G401.6 (cell line): Measurements from ENCODE around the gene FZD10.

Source experiments
- FAIRE-seq: peaks from 2 replicates; lab custom pipeline; 2012; peaks lifted over from hg19 to GRCh38; lab: Jason Lieb, UNC

The FZD10 gene

GRCh38 chr12:130132831-130133511 is 29.3 kb upstream of the FZD10 start:
- no peak for FAIRE-seq

- no peak for FAIRE-seq
Observed at GRCh38 chr12:130133851-130134562, 28.3 kb upstream of the FZD10 start.

- FAIRE-seq, result no peak
Observed at GRCh38 chr12:130134563-130134915, 27.7 kb upstream of the FZD10 start.

DNA sequence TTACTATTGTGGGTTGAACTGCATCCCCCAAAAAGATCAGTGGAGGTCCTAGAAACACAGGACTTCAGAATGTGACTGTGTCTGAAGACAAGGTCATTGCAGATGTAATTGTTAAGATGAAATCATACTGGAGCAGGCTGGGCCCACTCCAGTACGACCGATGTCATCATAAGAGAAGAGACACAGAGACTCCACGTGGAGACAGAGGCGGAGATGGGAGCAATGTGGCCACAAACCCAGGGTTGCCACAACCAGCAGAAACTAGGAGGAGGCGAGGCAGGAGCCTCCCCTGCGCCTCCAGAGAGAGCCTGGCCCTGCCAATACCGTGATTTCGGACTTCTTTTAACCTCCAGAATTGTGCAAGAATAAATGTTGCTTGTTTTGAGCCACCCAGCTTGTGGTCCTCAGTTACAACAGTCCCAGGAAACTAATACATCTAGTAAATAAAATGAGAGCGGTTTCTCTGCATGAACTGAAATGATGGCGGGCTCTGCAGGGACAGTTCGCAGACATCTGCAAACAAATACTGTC is 25.7 kb upstream of the FZD10 start:
- FAIRE-seq, result no peak

DNA sequence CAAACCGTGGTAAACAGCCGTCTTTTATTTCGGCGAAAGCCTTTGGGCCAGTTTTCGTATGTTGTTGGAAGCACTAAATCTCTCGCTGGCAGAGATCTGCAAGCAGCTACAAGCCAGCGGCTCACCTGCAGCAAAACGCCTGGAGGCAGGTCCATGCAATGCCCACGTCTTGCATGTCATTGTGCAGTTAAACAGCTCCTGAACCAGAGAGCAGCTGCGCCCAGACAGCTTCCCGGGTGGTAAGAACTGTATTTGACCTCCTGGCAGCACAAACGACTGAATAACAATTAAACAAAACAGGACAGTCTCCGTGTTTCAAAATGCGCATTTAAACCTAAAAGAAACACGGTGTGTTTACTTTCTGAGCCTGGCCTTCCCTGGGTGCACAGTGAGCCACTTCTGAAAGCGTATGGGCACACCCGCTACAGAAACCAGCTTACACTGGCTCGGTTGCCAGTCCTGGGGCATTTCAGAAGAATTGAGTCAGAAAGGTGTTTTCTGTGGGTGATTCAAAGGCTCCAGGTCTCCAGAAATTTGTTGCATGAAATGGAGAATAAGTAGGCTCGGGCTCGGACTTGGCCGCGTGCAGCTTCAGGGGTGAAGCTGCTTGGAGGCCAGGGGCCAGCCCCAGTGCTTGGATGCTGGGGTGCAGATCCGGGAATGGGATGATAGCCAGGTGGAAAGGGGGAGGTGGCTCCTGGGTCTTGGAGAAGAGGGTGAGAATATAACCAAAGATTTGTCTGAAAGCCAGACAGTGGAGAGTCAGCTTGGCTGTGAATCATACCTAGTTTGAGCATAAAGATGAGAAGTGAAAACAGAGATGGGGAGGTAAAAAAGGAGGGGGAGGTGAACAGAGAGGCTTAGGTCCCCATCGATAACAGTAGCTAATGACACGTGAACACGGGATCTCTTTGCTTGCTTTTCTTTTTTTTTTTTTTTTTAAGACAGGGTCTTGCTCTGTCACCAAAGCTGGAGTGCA is 24.9 kb upstream of the FZD10 start:
- FAIRE-seq, result no peak

DNA sequence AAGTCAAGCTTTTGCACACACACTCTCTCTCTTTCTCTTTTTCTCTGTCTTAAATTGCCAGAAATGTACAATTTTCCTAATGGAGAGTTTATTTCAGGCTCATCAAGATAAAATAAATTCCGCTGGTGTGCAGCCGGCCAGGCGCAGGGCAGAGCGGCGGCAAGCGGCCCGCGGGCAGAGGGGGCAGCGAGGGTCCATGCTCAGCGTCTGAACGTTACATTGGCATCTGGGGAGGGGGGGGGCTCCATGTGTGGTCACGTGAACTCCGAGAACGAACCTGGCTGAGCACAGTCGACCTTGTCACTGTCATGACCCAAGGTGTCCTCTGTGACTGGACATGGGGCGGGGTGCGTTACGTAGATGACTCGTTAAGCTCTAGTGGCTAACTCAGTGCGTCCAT is 23.8 kb upstream of the FZD10 start:
- FAIRE-seq, result no peak

GRCh38 chr12:130139567-130140421 is 22.5 kb upstream of the FZD10 start:
- no peak for FAIRE-seq

DNA sequence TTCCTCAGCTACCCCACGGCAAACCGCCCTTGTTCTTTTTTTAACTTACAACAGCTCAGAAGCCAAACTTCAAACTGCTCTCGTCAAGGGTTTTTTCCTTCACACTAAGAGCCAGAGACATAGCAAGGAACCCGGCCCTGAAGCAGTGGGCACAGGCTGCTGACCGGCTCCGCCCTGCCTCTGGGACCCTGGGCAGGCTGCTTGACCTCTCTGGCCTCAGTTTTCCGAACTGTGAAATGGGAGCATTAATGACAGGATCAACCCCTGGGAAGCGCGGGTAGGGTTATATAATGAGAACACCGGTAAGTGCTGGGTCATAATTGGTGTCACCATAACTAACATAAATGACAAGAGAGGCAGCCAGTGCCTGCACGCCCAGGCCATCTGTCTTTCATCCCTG is 21.2 kb upstream of the FZD10 start:
- FAIRE-seq, result no peak

DNA sequence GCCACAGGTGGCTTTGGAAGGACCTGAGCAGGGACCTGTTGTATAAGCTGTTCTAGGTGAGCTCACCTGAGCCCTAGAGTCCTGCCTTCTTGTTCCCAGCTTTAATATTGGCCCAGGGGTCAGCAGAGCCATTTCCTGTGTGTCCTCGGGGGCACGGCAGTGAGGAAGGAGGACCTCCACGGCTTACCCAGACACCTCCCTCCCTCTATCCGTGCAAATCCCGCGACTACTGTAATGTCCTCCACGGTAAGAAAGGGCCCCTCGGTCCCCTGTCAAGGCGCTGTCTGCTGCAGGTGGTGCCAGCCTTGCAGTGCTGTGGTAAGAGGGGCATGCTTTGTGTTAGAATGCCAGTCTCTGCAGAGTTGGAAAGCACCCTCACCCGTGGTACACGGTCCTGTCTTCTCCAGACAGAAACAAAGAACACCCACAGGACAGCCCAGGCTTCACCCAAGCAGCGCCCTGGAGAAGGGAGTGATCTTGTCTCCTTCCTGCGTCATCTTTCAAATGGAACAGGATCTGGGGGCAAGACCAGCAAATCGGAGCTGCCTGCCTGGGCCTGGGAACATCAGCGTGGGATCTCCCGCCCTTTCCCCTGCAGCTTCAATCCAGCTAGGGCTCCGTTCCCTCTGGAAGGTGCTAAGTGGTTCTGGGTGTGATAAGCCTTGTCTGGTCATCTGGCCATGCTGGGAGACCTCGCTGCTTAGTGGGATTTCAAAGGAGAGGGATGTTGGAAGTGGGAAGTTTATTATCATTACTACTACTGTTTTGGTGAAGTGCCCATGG is 20.2 kb upstream of the FZD10 start:
- no peak for FAIRE-seq

GRCh38 chr12:130142736-130143135 is 19.5 kb upstream of the FZD10 start:
- FAIRE-seq, result no peak

DNA sequence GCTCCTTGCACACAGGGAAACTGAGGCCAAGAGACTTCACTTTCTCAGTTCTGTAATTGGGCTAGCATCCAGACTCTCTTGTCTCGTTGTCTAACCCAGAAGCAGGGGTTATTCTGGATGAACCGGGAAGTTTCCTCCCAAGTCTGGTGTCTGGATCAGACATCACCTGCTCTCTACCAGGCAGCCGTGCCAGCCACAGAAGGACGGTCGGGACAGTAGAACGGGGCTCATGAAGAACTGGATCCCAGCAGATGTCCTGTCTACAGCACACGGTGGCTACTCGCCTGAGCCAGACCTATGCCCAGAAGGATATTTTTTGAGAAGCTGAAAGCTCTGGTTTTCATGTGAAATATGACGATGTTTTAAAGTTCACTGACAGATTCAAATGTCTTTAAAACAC is 19.1 kb upstream of the FZD10 start:
- FAIRE-seq, result no peak

DNA sequence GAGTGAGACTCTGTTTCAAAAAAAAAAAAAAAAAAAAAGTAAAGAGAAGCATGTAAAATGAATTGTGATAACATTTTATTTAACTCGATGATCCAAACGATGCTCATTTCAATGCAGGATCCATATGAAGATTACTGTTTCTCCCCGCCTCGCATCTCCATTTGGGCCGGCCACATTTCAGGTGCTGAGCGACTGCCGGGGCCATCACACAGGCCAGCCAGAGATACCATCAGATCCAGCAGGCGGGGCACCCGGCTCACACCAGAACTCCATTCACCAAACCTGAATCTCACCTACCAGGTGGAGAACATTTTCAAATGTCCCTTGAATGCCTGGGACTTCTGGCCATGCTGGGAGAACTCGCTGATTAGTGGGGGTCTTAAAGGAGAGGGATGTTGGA is 18.0 kb upstream of the FZD10 start:
- FAIRE-seq, result no peak

DNA sequence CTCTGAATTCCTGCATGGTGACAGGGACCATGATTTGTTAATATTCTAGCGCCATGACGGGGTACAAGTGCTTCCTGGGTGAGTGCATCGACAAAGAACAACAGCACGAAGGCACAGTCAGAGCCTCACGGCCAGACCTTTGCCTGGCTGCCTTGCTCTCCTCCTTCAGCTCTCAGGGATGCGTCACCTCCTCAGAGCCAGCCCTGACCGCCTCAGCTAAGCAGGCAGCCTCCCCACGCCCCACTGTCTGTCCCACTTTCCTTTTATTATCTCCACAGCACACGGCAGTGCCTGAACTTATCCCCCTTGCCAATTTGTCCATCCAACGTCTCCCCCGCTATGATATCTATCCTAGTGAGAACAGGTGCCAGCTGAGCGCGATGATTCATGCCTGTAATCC is 16.5 kb upstream of the FZD10 start:
- FAIRE-seq, result no peak

DNA sequence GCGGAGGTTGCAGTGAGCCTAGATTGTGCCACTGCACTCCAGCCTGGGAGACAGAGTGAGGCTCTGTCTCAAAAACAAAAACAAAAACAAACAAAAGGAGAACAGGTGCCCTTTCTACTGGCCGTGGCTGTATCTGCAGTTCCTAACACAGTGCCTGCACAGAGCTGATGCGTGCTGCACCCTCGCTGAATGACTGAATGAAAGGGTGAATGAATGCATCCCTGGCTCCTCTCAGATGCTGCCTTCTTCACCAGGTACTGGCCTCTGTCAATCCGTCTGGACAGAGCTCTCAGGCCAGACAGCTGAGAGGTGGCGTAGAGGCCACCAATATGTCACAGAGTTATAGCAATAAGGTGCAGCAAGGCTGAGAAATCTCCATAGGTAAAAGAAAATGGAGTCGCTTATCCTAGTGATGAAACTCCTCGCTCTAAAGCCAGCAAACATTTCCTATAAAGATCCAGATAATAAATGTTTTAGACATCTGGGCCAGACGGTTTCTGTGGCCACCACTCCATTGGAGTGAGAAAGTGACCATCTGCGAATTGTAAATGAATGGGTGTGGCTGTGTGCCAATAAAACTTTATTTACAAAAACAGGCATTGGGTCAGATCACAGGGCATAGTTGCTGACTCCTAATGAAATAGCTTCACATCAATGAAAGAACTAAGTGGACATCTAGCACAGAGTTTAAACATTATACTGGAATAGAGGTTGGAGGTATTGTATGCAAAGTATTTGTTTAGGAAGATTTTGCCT is 15.9 kb upstream of the FZD10 start:
- FAIRE-seq, result no peak

DNA sequence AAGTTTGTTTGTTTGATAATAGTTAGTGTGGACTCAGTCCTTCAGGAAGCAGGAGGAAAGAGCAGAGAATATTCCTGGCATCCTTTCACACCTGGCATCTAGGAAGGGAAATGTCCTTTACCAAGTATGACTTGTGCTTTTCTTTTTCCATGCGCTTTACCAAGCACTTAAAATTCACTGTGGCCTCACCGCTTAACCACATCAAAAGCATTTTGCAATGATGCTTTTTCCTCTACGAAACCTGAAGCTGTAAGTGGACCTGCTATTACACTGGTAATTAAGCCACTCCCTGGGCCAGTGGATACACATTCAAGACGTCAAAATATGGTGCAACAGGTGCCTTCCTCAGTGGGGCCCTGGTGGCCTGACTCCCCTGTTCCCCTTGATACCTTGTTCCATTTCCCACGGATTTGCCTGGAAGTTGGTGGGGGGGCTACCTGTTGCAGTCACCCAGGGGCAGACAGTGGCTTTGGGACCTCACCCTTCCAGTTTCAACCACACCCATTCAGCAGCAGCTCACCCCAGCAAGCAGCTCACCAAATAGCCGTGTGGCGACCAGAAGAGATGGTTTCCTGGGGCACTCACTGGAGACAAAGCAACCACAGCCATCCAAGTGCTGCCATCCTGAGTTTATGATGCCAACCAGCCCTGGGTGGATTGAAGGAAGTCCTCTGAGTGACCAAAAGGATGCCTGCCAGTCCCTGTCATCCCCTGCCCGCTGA is 14.2 kb upstream of the FZD10 start:
- no peak for FAIRE-seq

GRCh38 chr12:130151846-130152245 is 10.4 kb upstream of the FZD10 start:
- no peak for FAIRE-seq

GRCh38 chr12:130152386-130152785 is 9.9 kb upstream of the FZD10 start:
- no peak for FAIRE-seq

- no peak for FAIRE-seq
Observed at GRCh38 chr12:130153803-130154202, 8.5 kb upstream of the FZD10 start.

DNA sequence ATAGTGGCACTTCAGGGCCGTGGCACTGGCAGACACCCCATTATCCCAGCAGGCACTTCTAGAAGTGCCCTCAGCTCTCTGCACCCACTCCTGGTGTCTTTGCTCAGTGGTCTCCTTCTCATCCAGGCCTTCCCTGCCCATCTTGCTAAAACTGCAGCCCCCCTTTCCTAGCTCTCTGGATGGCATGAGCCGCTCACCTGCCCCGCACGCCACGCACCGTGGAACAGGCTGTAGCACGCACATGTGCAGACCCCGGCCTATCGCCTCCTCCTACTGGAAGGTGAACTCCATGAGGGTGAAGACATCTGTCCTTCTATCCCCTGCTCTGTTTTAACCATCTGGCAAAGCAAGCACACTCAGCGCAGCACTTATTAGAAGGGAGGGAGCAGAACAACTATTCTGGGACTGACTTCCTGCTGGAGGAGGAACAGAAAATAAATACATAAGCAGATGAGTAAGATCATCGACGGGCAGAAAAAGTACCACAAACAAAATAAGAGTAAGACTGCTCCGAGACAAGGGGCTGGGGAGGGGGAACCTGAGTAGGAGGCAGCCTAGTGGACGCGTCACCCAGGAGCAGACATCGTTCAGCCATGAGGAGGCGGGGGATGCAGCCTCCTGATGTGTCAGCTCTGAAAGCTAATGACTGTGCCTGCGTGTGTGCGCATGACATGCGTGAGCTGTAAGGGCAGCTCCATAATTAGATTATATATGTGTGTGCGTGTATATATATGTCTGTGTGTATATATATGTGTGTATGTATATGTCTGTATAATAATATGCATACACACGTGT is 7.8 kb upstream of the FZD10 start:
- FAIRE-seq, result no peak
